Measurements from ENCODE around the gene NAPSA.

NAPSA gene

GRCh38 chr19:50383852-50384684 is 18.6 kb upstream of the NAPSA start, which contains the start of gene POLD1:
Gene POLD1, plus strand, starts transcription at chr19:50384347. Its CDS starts 14,505 bp downstream, at chr19:50398852.
- peak; percentile 97 for DNase-seq (ENCODE audit: low read depth)

GRCh38 chr19:50383001-50383851 is 17.8 kb upstream of the NAPSA start:
- no peak for DNase-seq (ENCODE audit: low read depth)

GRCh38 chr19:50381881-50382729 is 16.7 kb upstream of the NAPSA start:
- no peak for DNase-seq (ENCODE audit: low read depth)

- DNase-seq (ENCODE audit: low read depth) = no peak
Observed at GRCh38 chr19:50380751-50381151, 15.3 kb upstream of the NAPSA start.

- DNase-seq (ENCODE audit: low read depth) = no peak
Observed at GRCh38 chr19:50380137-50380536, 14.7 kb upstream of the NAPSA start.

GRCh38 chr19:50379602-50380001 is 14.2 kb upstream of the NAPSA start:
- no peak for DNase-seq (ENCODE audit: low read depth)

GRCh38 chr19:50378863-50379236 is 13.4 kb upstream of the NAPSA start:
- DNase-seq (ENCODE audit: low read depth) = no peak

- no peak for DNase-seq (ENCODE audit: low read depth)
Observed at GRCh38 chr19:50378169-50378862, 12.9 kb upstream of the NAPSA start.

GRCh38 chr19:50377517-50377916 is 12.1 kb upstream of the NAPSA start:
- no peak for DNase-seq (ENCODE audit: low read depth)

GRCh38 chr19:50377051-50377461 is 11.6 kb upstream of the NAPSA start:
- DNase-seq (ENCODE audit: low read depth) = no peak

- DNase-seq (ENCODE audit: low read depth) = peak; percentile 93
Observed at GRCh38 chr19:50376166-50377050, 11.0 kb upstream of the NAPSA start, which contains the start of gene NR1H2. Gene NR1H2, plus strand, starts transcription at chr19:50376457. Its CDS starts 1,149 bp downstream, at chr19:50377606.

- no peak for DNase-seq (ENCODE audit: low read depth)
Observed at GRCh38 chr19:50371914-50372475, 6.6 kb upstream of the NAPSA start.

- peak; percentile 58 for DNase-seq (ENCODE audit: low read depth)
Observed at GRCh38 chr19:50368649-50369570, 3.5 kb upstream of the NAPSA start.

- no peak for DNase-seq (ENCODE audit: low read depth)
Observed at GRCh38 chr19:50362656-50363424, 2.6 kb downstream of the NAPSA start.

- DNase-seq (ENCODE audit: low read depth) = no peak
Observed at GRCh38 chr19:50362030-50362412, 3.4 kb downstream of the NAPSA start.

- no peak for DNase-seq (ENCODE audit: low read depth)
Observed at GRCh38 chr19:50361290-50362029, 4.0 kb downstream of the NAPSA start.

GRCh38 chr19:50359328-50359818 is 6.1 kb downstream of the NAPSA start:
- DNase-seq (ENCODE audit: low read depth) = no peak
